ENCODE results near the gene TMEM185A.
A peak's percentile ranks its signal among the peaks of the same experiment; 100 is the strongest.
"Not testable (repeated sequence)": the region's sequence is repeated elsewhere in the genome, so short reads cannot be mapped to it uniquely, and the experiment has no call there.

TMEM185A gene

GRCh38 chrX:149611623-149612175, 19.9 kb downstream of the TMEM185A start:
- DNase-seq (ENCODE audit: low read depth): no peak
- TF ChIP-seq, protein P1, sequence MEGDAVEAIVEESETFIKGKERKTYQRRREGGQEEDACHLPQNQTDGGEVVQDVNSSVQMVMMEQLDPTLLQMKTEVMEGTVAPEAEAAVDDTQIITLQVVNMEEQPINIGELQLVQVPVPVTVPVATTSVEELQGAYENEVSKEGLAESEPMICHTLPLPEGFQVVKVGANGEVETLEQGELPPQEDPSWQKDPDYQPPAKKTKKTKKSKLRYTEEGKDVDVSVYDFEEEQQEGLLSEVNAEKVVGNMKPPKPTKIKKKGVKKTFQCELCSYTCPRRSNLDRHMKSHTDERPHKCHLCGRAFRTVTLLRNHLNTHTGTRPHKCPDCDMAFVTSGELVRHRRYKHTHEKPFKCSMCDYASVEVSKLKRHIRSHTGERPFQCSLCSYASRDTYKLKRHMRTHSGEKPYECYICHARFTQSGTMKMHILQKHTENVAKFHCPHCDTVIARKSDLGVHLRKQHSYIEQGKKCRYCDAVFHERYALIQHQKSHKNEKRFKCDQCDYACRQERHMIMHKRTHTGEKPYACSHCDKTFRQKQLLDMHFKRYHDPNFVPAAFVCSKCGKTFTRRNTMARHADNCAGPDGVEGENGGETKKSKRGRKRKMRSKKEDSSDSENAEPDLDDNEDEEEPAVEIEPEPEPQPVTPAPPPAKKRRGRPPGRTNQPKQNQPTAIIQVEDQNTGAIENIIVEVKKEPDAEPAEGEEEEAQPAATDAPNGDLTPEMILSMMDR (conservative IDR thresholded peaks at IDR 0.05; ENCODE audit: low read depth, low read length): no peak
- no peak overlapping the region for H3K4me3 ChIP-seq (ENCODE audit: low read depth, low read length)

- TF ChIP-seq, protein P1 (conservative IDR thresholded peaks at IDR 0.05; ENCODE audit: low read depth, low read length): no peak
- no peak overlapping the region for H3K4me3 ChIP-seq (ENCODE audit: low read depth, low read length)
- DNase-seq (ENCODE audit: low read depth): no peak
Measured at GRCh38 chrX:149610511-149610910, 21.1 kb downstream of the TMEM185A start.

DNA sequence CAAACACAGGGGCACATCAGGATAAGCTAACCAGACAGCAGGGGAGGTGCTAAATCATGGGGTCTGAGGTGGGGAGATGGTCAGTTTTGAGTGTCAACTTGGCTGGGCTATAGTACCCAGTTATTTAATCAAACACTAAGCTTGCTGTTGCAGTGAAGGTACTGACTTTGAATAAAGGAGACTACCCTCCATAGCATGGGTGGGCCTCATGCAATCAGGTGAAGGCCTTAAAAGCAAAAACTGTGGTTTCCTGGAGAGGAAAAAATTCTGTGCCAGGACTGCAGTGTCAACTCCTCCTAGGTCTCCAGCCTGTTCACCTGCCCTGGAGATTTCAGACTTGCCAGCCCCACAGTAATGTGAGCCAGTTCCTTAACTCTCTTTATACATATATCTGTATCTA, 23.9 kb downstream of the TMEM185A start:
- no peak for DNase-seq (ENCODE audit: low read depth)
- H3K4me3 ChIP-seq (ENCODE audit: low read depth, low read length): no peak overlapping the region
- TF ChIP-seq, protein P1 (conservative IDR thresholded peaks at IDR 0.05; ENCODE audit: low read depth, low read length): no peak

DNA sequence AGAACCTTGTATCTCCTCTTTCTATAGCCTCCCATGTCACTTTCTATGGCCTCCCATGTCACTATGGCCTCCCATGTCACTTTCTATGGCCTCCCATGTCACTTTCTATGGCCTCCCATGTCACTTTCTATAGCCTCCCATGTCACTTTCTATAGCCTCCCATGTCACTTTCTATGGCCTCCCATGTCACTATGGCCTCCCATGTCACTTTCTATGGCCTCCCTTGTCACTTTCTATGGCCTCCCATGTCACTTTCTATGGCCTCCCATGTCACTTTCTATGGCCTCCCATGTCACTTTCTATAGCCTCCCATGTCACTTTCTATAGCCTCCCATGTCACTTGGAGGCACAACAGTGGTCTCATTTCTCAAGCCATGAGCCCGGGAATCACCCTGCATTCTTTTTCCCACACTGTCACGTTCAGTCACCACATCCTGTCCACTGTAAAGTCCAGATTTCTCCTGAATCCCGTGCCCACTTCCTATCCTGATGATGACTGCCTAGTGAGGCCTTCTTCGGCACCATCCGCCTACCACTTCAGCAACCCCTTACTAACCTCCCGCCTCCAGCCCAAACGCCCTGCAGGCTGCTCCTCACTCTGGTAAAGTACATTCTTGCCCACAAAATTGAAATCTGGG, 26.2 kb downstream of the TMEM185A start:
- H3K4me3 ChIP-seq (ENCODE audit: low read depth, low read length); DNase-seq (ENCODE audit: low read depth): not testable (repeated sequence)

DNA sequence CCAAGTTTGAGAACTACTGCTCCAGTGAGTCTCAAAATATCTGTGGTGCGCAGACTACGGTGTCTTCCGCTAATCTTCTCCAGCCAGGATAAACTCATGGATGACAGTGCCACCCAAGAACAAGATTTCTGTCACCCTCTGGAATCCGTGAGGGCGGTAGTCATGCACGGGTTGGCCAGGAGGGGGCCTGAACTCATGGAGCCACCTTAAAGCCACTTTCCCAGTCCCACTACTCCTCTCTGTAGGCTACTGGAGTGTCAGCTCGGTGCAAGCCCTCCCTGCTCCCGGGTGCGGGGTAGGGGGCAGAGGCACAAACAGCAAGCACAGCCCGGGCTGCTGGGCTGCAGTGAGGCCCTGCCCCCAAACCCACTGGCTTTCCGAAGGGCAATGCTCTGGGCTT, 33.0 kb downstream of the TMEM185A start:
- not testable (repeated sequence) for DNase-seq (ENCODE audit: low read depth); H3K4me3 ChIP-seq (ENCODE audit: low read depth, low read length)
- TF ChIP-seq, protein P1 (conservative IDR thresholded peaks at IDR 0.05; ENCODE audit: low read depth, low read length): peak; percentile 10

DNA sequence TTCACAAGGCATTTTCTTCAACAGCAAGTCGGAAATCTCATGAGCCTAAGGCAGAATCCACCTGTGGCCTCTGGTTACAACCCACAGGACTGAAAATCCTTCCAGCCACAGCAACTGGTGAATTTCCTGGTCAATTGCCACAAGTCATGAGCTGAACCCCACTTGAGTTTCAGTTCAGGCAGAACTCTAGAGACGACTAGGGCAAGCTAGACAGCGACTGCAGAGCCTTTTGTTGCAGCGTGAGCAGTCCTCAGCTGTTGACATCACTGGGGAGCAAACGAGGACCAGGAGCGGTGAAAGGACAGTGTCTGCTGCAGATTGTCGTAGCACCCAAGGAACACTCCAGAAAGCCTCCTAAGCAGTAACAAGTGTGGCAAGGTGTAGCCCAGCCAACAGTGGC, 35.6 kb downstream of the TMEM185A start:
- not testable (repeated sequence) for H3K4me3 ChIP-seq (ENCODE audit: low read depth, low read length); DNase-seq (ENCODE audit: low read depth)

GRCh38 chrX:149595214-149595613, 36.4 kb downstream of the TMEM185A start, which contains the start of gene HSFX2:
Gene HSFX2 (minus strand): TSS chrX:149595314. CDS start chrX:149594700, 614 bp downstream.
- not testable (repeated sequence) for H3K4me3 ChIP-seq (ENCODE audit: low read depth, low read length); DNase-seq (ENCODE audit: low read depth)

GRCh38 chrX:149590993-149591392, 40.6 kb downstream of the TMEM185A start:
- DNase-seq (ENCODE audit: low read depth); H3K4me3 ChIP-seq (ENCODE audit: low read depth, low read length): not testable (repeated sequence)

GRCh38 chrX:149587359-149587758, 44.2 kb downstream of the TMEM185A start, which contains the start of gene MAGEA9B:
Gene MAGEA9B (minus strand): TSS chrX:149587459. CDS start chrX:149583179, 4,280 bp downstream.
- not testable (repeated sequence) for DNase-seq (ENCODE audit: low read depth); H3K4me3 ChIP-seq (ENCODE audit: low read depth, low read length)

GRCh38 chrX:149585631-149586030, 46.0 kb downstream of the TMEM185A start:
- DNase-seq (ENCODE audit: low read depth); H3K4me3 ChIP-seq (ENCODE audit: low read depth, low read length): not testable (repeated sequence)

- H3K4me3 ChIP-seq (ENCODE audit: low read depth, low read length); DNase-seq (ENCODE audit: low read depth): not testable (repeated sequence)
Measured at GRCh38 chrX:149573456-149573855, 58.1 kb downstream of the TMEM185A start.

All from choroid plexus epithelial cell (primary cell).